Lower leg skin (tissue), 4 donors: Measurements from ENCODE around the gene PPP2CA. TPM values are rescaled to one million over a fixed set of nuclear protein-coding genes. Genes with fewer than 3 reads are reported as not detected.

Source experiments
- DNase-seq, 2 donors: peaks; one replicate each; pipeline ENCODE4 v3.0.0-alpha.2; 2019; ENCODE audit warnings: low spot score in 2 of 2
- H3K4me3 ChIP-seq: fragments of 200-600 bp; sonication (generic); 2 replicates; pipeline ENCODE4 v1.5.1; 2017; ENCODE audit warnings: mild to moderate bottlenecking, low read depth; ENCODE audit not compliant: poor library complexity, severe bottlenecking
- POLR2A ChIP-seq, 2 donors: fragments of 450-650 bp; IDR thresholded peaks; one replicate each; pipeline ENCODE4 v1.6.1; 2016 to 2017; ENCODE audit warnings: antibody characterized with exemption in 2 of 2, mild to moderate bottlenecking in 1 of 2, moderate library complexity in 1 of 2
- WGBS, 2 donors: methylation state at CpG; one replicate each; pipeline ENCODE4 v1.1.5; 2018; 5-methylcytosine and 5-hydroxymethylcytosine counted together
- intact Hi-C: fragments of 100-400 bp; cut with DNase I; formaldehyde crosslinking; loops from one replicate; pipeline ENCODE4 v1.15.0; 2023; ENCODE audit warnings: low total_unique reads
- total RNA-seq, 4 donors: library from RNA; depleted of rRNA; stranded (reverse); fragments of >200 nt; gene quantifications; one replicate each; pipeline ENCODE4 v1.1.0, GENCODE V29; 2016
- TF ChIP-seq, protein P1 (sequence below), 3 donors: fragments of 450-650 bp; IDR thresholded peaks; one replicate each; pipeline ENCODE4 v1.5.1; 2016; ENCODE audit warnings: antibody characterized with exemption in 3 of 3, mild to moderate bottlenecking in 3 of 3, moderate library complexity in 2 of 3

PPP2CA gene
- total RNA-seq, 4 donors from 2014 or later, result 174 to 293 (median 213) TPM

DNA sequence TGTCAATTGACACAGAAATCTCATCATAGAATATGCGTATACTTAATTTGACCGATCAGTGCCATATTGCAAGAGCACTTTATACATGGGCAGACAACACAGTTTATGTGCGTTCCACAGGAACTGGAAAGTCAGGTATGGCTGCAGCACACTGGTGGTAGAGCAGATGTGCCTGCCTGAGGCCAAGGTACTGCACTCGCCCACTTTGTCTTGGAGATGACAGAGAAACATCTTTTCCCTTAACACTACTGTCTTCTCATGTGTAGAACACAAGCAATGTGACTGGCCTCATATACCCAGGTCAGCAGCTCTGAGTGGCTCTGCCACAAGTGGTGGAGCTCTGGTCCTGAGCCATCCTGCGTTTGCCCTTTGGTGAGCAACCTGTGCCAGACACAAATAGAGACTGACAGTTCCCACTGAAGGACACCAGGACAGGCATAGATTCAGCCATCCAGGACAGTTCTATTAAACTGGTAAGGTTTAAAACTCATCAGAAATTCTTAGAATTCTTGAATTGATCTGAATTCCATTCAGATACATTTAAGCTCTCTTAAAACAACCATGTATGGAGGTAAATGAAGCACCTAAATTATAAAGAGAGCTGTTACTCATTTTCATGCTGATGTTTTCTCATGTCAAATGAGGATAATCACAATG lies 21.0 kb upstream of the PPP2CA start:
- intact Hi-C loops, result no loop called here
- TF ChIP-seq, protein P1, sequence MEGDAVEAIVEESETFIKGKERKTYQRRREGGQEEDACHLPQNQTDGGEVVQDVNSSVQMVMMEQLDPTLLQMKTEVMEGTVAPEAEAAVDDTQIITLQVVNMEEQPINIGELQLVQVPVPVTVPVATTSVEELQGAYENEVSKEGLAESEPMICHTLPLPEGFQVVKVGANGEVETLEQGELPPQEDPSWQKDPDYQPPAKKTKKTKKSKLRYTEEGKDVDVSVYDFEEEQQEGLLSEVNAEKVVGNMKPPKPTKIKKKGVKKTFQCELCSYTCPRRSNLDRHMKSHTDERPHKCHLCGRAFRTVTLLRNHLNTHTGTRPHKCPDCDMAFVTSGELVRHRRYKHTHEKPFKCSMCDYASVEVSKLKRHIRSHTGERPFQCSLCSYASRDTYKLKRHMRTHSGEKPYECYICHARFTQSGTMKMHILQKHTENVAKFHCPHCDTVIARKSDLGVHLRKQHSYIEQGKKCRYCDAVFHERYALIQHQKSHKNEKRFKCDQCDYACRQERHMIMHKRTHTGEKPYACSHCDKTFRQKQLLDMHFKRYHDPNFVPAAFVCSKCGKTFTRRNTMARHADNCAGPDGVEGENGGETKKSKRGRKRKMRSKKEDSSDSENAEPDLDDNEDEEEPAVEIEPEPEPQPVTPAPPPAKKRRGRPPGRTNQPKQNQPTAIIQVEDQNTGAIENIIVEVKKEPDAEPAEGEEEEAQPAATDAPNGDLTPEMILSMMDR (IDR thresholded peaks at IDR 0.05), result no peak
- no peak for TF ChIP-seq POLR2A (IDR thresholded peaks at IDR 0.05)
- 66 to 79% methylated on average over 5 of the region's 5 CpGs for WGBS, 2 donors
- no peak for DNase-seq
- no peak overlapping the region for H3K4me3 ChIP-seq

- no peak for TF ChIP-seq POLR2A (IDR thresholded peaks at IDR 0.05)
- TF ChIP-seq, protein P1 (IDR thresholded peaks at IDR 0.05), result no peak
- WGBS, 2 donors, result 91 to 95% methylated on average over 2 of the region's 2 CpGs
These were observed 19.8 kb upstream of the PPP2CA start for GRCh38 chr5:134245692-134246091.

DNA sequence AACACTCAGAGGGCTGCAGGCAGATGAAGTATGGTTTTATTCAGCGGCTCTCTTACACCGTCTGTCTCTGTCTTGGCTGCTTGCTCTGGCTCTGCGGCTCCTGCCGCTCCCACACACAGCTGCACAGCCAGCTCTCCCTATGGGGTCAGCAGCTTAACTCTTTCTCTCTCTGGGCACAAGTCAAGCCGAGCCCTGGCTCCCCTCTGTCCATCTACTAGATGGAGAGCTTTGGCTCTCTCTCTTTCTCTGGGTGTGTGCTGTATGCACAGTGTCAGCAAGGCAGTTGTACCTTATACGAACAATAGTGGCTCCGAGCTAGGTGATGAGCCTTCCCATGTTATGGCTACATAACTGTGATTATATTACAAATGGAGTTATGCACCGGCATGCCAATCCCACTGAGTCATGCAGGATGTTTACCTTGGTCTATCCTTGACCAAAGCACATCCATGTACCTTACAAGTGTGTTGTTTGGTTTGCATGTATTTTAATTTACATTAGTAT lies 19.3 kb upstream of the PPP2CA start:
- no peak for DNase-seq
- intact Hi-C loops, result no loop called here
- 44 to 45% methylated on average over 8 of the region's 8 CpGs for WGBS, 2 donors
- TF ChIP-seq, protein P1 (IDR thresholded peaks at IDR 0.05), result no peak
- TF ChIP-seq POLR2A (IDR thresholded peaks at IDR 0.05), result no peak
- no peak overlapping the region for H3K4me3 ChIP-seq

More at GRCh38 chr5:134245692-134246091, 19.8 kb upstream of the PPP2CA start:
- intact Hi-C loops, result no loop called here
- no peak overlapping the region for H3K4me3 ChIP-seq
- DNase-seq, result no peak

DNA sequence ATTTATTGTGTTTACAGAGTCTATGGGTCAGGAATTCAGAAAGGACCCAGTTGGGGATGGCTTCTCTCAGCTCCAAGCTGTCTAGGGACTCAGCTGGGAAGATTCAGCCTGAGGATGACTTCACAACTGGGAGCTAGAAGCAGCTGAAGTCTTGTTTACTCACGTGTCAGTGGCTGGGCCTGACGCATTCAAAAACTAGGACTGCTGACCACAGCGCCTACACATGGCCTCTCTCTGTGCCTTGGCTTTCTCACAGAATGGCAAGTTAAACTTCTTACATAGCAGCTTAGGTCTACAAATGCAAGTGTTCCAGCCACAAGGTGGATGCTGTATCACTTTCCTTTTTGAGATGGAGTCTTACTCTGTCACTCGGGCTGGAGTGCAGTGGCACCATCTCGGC lies 16.3 kb upstream of the PPP2CA start:
- DNase-seq, result no peak
- 80 to 91% methylated on average over 5 of the region's 5 CpGs for WGBS, 2 donors
- TF ChIP-seq, protein P1 (IDR thresholded peaks at IDR 0.05), result no peak
- TF ChIP-seq POLR2A (IDR thresholded peaks at IDR 0.05), result no peak
- H3K4me3 ChIP-seq, result no peak overlapping the region
- intact Hi-C loops, result no loop called here

- TF ChIP-seq, protein P1 (IDR thresholded peaks at IDR 0.05), result no peak
- TF ChIP-seq POLR2A (IDR thresholded peaks at IDR 0.05), result no peak
- no peak for DNase-seq
- intact Hi-C loops, result no loop called here
- 19 to 20% methylated on average over 7 of the region's 7 CpGs for WGBS, 2 donors
- no peak overlapping the region for H3K4me3 ChIP-seq
These were observed 14.6 kb upstream of the PPP2CA start for GRCh38 chr5:134240421-134240962.
